GM18519 (cell line): ENCODE measurements around the gene FSHB.
"Not testable (repeated sequence)": the region's sequence is repeated elsewhere in the genome, so short reads cannot be mapped to it uniquely, and the experiment has no call there.

ENCODE experiments used
- ATAC-seq: cut with Tn5 transposase; IDR thresholded peaks from one replicate; pipeline ENCODE4 v1.9.1; 2021; ENCODE audit warnings: mild to moderate bottlenecking, moderate library complexity; ENCODE audit not compliant: unreplicated experiment, low FRiP score

Gene FSHB

GRCh38 chr11:30230714-30231113, at the start of gene FSHB:
FSHB (plus strand) TSS chr11:30231014; CDS start chr11:30231903, 889 bp downstream.
- ATAC-seq, result no peak

- ATAC-seq, result no peak
Measured at GRCh38 chr11:30186748-30187147, 44.1 kb upstream of the FSHB start.

- no peak for ATAC-seq
Measured at GRCh38 chr11:30192620-30193019, 38.2 kb upstream of the FSHB start.

DNA sequence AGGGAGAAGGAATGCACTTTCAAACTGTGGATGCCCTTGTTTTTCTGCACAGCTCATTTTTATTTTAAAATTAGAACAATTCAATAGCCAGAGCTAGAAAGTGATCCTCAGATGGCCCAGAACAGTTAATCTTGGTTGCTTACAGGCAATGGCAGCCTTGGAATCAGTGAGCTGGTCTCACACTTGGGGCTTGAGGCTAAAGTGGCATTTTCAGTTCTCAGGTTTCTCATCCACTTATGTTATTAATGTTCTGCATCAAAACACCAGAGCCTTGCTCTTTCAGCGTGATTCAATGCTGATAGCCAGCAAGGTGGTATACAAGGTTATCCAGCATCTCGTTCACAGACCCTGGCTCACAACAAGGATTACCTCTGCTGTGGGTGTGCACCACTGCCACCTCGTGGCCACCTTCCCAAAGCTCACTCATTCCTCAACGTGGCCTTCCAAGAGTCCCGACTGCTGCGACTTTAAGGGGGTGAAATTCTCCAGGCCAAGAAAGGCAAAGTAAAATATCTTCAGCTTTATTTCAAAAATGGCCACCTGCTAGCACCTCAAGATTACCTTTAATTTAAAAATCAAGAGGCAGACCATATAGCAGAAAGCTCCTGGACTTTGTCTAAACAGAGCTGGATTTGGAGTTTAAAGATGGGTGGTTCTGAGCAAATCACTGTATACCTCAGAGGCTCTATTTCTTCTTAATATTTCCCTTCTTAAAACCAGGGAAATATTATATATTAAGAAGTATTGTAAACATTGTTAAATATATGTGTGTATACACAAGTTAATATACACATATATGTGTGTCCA, 34.2 kb upstream of the FSHB start:
- peak; percentile 96 for ATAC-seq

- ATAC-seq, result no peak
Measured at GRCh38 chr11:30197869-30198268, 32.9 kb upstream of the FSHB start.

DNA sequence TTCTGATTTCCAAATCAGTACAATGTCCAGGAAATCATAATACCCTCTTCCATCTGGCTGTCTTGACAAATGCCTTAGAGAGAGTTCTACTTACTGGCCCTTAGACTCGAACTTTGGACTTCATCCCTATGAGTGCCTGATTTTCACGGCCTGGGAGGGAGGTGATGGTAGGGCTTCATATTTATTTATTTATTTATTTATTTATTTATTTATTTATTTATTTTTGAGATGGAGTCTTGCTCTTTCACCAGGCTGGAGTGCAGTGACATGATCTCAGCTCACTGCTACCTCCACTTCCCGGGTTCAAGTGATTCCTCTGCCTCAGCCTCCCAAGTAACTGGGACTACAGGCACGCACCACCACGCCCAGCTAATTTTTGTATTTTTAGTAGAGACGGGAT, 27.8 kb upstream of the FSHB start:
- ATAC-seq, result not testable (repeated sequence)

- no peak for ATAC-seq
Measured at GRCh38 chr11:30203850-30204249, 27.0 kb upstream of the FSHB start.

- ATAC-seq, result peak; percentile 82
Measured at GRCh38 chr11:30206249-30206996, 24.4 kb upstream of the FSHB start.

- no peak for ATAC-seq
Measured at GRCh38 chr11:30210357-30210756, 20.5 kb upstream of the FSHB start.

DNA sequence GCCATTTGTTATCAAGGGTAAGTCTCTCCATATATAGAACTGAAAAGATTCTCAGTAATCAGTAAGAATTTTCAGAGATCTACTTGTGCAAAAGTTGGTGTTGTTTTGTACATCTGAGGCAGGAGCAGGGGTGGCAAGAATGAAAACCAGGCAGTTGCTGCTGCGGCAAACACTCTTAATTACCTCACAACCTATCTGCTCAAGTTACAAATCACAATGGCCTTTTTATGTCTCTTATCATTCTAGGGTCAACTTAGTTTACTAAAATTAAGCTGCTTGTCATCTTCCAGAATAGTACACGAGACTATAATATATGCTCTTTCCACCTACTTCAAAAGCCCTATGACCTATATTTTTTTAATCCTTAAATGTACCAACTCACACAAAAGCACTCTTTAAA, 14.3 kb upstream of the FSHB start:
- no peak for ATAC-seq

- ATAC-seq, result no peak
Measured at GRCh38 chr11:30218278-30218677, 12.5 kb upstream of the FSHB start.

- no peak for ATAC-seq
Measured at GRCh38 chr11:30225642-30226041, 5.2 kb upstream of the FSHB start.

DNA sequence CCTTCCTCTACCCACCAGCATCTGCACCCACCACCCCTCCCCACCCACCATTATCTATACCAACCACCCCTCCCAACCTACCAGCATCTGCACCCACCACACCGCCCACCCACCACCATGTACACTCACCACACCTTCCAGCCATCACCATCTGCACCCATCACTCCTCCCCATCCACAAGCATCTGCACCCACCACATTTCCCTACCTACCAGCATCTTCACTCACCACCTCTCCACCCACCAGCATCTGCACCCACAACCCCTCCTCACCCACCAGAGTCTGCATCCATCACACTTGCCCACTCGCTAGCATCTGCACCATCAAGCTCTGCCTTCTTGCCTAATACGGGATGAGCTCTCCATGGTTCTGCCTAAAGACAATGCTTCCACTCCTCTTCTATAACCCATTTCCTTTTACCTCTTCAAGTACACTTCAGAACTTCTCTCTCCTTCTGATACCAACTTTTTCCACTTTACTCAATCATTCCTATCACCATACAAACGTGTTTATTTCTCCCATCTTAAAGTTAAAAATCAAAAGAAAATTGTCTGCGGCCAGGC, 2.4 kb upstream of the FSHB start:
- ATAC-seq, result no peak

GRCh38 chr11:30239025-30239424, 8.2 kb downstream of the FSHB start:
- ATAC-seq, result no peak

DNA sequence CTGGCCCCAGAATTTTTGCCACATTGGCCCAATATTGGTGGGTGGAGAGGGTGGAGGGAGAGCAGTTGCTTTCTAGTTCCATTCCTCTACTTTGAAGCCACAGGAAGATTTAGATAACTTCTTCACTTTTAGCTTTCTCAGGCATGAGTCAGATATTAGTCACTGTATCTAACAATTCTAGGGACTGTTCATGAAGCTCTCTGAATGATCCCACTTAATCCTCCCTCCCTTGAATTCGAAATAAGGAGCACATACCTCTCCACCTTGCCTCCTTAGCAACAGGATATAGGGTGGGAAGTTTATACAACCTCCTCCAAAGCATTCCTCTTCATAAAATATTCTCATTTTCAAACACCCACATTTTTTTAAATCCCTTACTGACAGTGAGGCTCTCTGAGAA, 13.5 kb downstream of the FSHB start:
- no peak for ATAC-seq

DNA sequence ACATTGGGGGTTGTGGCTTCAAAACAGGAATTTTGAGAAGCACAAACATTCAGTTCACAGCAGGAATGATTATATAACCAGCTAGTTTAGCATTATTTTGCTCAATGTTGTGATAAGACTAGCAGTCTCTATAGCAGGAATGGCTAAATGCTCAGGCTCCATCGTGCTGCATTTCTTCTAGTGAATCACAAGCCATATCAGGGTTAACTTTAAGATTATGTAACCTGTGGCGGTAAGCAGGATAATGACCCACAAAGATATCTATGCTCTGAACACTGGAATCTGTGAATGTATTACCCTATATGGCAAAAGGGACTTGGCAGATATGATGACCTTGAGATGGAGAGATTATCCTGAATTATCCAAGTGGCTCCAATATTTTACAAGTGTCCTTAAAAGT, 14.8 kb downstream of the FSHB start:
- ATAC-seq, result no peak

DNA sequence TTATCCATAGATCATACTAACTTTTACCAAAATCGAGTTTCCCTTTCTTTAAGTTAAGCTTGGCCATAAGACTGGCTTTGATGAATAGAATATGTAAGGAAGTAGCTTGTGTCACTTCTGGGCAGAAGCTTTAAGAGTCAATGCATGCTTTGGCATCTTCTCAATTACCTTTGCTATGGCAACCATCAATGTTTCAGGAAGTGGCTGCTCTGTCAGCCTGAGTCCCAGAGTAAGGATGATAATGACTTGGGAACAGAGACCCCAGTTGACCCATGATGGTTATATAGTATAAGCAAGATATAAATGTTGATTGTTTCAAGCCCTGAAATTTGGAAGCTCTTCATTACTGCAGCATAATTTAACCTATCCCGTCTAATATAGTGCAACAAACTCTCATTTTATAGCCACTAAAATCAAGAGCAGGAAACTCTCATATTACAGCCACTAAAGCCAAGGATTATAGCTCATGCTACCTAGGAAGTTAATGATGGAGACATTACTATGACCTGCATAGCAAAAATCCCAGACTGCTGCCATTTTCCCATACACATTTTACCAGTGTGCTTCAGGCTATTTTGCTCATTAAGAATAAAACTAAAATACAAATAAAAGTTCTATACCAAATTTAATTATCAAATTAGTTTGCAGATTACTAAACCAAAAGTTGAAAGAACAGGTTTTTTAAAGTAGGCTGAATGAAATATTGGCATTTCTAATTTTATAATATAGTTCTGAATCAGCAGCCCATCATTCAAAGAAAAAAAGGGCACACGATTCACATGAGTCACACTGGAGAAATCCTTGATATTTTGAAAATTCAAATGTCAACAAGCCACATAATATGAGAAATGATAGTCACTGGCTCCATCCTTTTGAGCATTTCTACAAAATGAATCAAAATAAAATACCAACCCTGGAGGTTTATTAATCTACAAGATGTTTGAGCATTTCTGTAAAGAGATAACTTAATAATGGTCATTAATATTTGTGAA, 23.8 kb downstream of the FSHB start:
- ATAC-seq, result no peak

GRCh38 chr11:30255637-30256036, 24.8 kb downstream of the FSHB start:
- no peak for ATAC-seq

- ATAC-seq, result no peak
Measured at GRCh38 chr11:30257058-30257457, 26.2 kb downstream of the FSHB start.

GRCh38 chr11:30258679-30259078, 27.9 kb downstream of the FSHB start:
- no peak for ATAC-seq
